NCI-H2029 (cell line): ENCODE data around the gene PDF.

ENCODE experiments used
- DNase-seq: peaks from one replicate; lab custom pipeline; 2025; lab: John Stamatoyannopoulos, UW

PDF gene

GRCh38 chr16:69277413-69277812, 53.0 kb downstream of the PDF start:
- no peak for DNase-seq
